HEK293 (cell line): ENCODE results near the gene MEX3A.

Experiments
- CTCF ChIA-PET: fragments of 350-600 bp; formaldehyde crosslinking; extraction: SDS; loops from one replicate; lab custom pipeline; 2021; ENCODE audit warnings: antibody characterized with exemption; lab: Yijun Ruan, JAX
- POLR2A ChIA-PET: fragments of 300-600 bp; formaldehyde crosslinking; extraction: SDS; loops from one replicate; lab custom pipeline; 2020; ENCODE audit warnings: antibody characterized with exemption, inconsistent platforms; lab: Yijun Ruan, JAX
- H3K27ac ChIP-seq: fragments of 200-500 bp; sonication (Bioruptor generic); 2 replicates; pipeline ENCODE4 v1.5.1; 2014; ENCODE audit warnings: low read depth, low read length, control low read depth, inconsistent platforms; ENCODE audit errors: extremely low read depth
- H3K36me3 ChIP-seq, 2 experiments: fragments of 200-500 bp in 1 of 2; sonication (Bioruptor generic) in 1 of 2; 1 replicate in 1 of 2; 2 replicates in 1 of 2; pipeline ENCODE4 v1.5.1; 2014 to 2017; ENCODE audit warnings: inconsistent platforms in 2 of 2, low read length in 2 of 2; ENCODE audit not compliant: control insufficient read depth in 2 of 2, insufficient read depth in 1 of 2
- H3K4me1 ChIP-seq: fragments of 200-500 bp; sonication (Bioruptor generic); 2 replicates; pipeline ENCODE4 v1.5.1; 2014; ENCODE audit warnings: mild to moderate bottlenecking, low read length, inconsistent platforms; ENCODE audit not compliant: control insufficient read depth, insufficient read depth
- H3K4me3 ChIP-seq: 2 replicates; pipeline ENCODE4 v1.5.1; 2011; ENCODE audit warnings: low read depth, mild to moderate bottlenecking, control low read depth, low read length, moderate library complexity
- H3K9me3 ChIP-seq: fragments of 200-500 bp; sonication (Bioruptor generic); 2 replicates; pipeline ENCODE4 v1.5.1; 2014; ENCODE audit warnings: low read depth, low read length, inconsistent platforms; ENCODE audit not compliant: control insufficient read depth, insufficient read depth
- FEZF1 ChIP-seq: fragments of 450-650 bp; formaldehyde crosslinking; IDR thresholded peaks from 2 replicates; pipeline ENCODE4 v1.5.1; 2016; ENCODE audit warnings: missing biosample characterization, missing genetic modification characterization
- GFI1B ChIP-seq: fragments of 450-650 bp; formaldehyde crosslinking; IDR thresholded peaks from 2 replicates; pipeline ENCODE4 v1.5.1; 2016; ENCODE audit warnings: missing biosample characterization, missing genetic modification characterization
- GLIS1 ChIP-seq: fragments of 450-650 bp; formaldehyde crosslinking; IDR thresholded peaks from 2 replicates; pipeline ENCODE4 v1.5.1; 2016; ENCODE audit warnings: missing biosample characterization, missing genetic modification characterization
- HOXA7 ChIP-seq: sonication (generic); formaldehyde crosslinking; IDR thresholded peaks from 2 replicates; pipeline ENCODE4 v1.8.1; 2022; ENCODE audit warnings: missing genetic modification reagents, borderline replicate concordance
- KLF17 ChIP-seq: fragments of 450-650 bp; formaldehyde crosslinking; IDR thresholded peaks from 2 replicates; pipeline ENCODE4 v1.5.1; 2016; ENCODE audit warnings: missing biosample characterization, missing genetic modification characterization
- KLF8 ChIP-seq: fragments of 450-650 bp; formaldehyde crosslinking; IDR thresholded peaks from 2 replicates; pipeline ENCODE4 v1.5.1; 2016; ENCODE audit warnings: missing biosample characterization, missing genetic modification characterization
- REST ChIP-seq: fragments of 450-650 bp; formaldehyde crosslinking; IDR thresholded peaks from 2 replicates; pipeline ENCODE4 v1.5.1; 2016; ENCODE audit warnings: missing biosample characterization, missing genetic modification characterization
- ZBTB44 ChIP-seq: fragments of 450-650 bp; IDR thresholded peaks from 2 replicates; pipeline ENCODE4 v1.5.1; 2018; ENCODE audit warnings: missing biosample characterization, mild to moderate bottlenecking, missing genetic modification characterization
- ZBTB7A ChIP-seq: fragments of 450-650 bp; formaldehyde crosslinking; IDR thresholded peaks from 2 replicates; pipeline ENCODE4 v1.5.1; 2016; ENCODE audit warnings: low read depth, missing biosample characterization, missing genetic modification characterization
- ZIC2 ChIP-seq: fragments of 450-650 bp; formaldehyde crosslinking; IDR thresholded peaks from 2 replicates; pipeline ENCODE4 v1.5.1; 2016; ENCODE audit warnings: missing biosample characterization, missing genetic modification characterization
- ZNF112 ChIP-seq: fragments of 450-650 bp; formaldehyde crosslinking; IDR thresholded peaks from 2 replicates; pipeline ENCODE4 v1.5.0; 2017; ENCODE audit warnings: missing biosample characterization, missing genetic modification characterization
- ZNF114 ChIP-seq: fragments of 450-650 bp; formaldehyde crosslinking; IDR thresholded peaks from 2 replicates; pipeline ENCODE4 v1.5.0; 2017; ENCODE audit warnings: missing biosample characterization, missing genetic modification characterization
- ZNF138 ChIP-seq: fragments of 450-650 bp; formaldehyde crosslinking; IDR thresholded peaks from 2 replicates; pipeline ENCODE4 v1.5.1; 2016; ENCODE audit warnings: missing biosample characterization, missing genetic modification characterization, borderline replicate concordance
- ZNF148 ChIP-seq: fragments of 450-650 bp; formaldehyde crosslinking; IDR thresholded peaks from 2 replicates; pipeline ENCODE4 v1.5.0; 2017; ENCODE audit warnings: missing biosample characterization, missing genetic modification characterization, borderline replicate concordance
- ZNF169 ChIP-seq: fragments of 450-650 bp; formaldehyde crosslinking; IDR thresholded peaks from 2 replicates; pipeline ENCODE4 v1.5.1; 2016; ENCODE audit warnings: missing biosample characterization, missing genetic modification characterization
- ZNF184 ChIP-seq: fragments of 450-650 bp; IDR thresholded peaks from 2 replicates; pipeline ENCODE4 v1.5.1; 2018; ENCODE audit warnings: missing biosample characterization, mild to moderate bottlenecking, missing genetic modification characterization
- ZNF239 ChIP-seq: fragments of 450-650 bp; formaldehyde crosslinking; IDR thresholded peaks from 2 replicates; pipeline ENCODE4 v1.5.1; 2016; ENCODE audit warnings: missing biosample characterization, missing genetic modification characterization
- ZNF350 ChIP-seq: fragments of 450-650 bp; formaldehyde crosslinking; IDR thresholded peaks from 2 replicates; pipeline ENCODE4 v1.5.0; 2017; ENCODE audit warnings: missing biosample characterization, mild to moderate bottlenecking, missing genetic modification characterization
- ZNF518A ChIP-seq: fragments of 450-650 bp; formaldehyde crosslinking; conservative IDR thresholded peaks from 2 replicates; pipeline ENCODE4 v1.5.1; 2016; ENCODE audit warnings: low read depth, missing biosample characterization, missing genetic modification characterization
- ZNF521 ChIP-seq: fragments of 450-650 bp; formaldehyde crosslinking; IDR thresholded peaks from 2 replicates; pipeline ENCODE4 v1.5.1; 2017; ENCODE audit warnings: missing biosample characterization, mild to moderate bottlenecking, missing genetic modification characterization
- ZNF626 ChIP-seq: fragments of 450-650 bp; sonication (Bioruptor Pico); formaldehyde crosslinking; IDR thresholded peaks from 2 replicates; pipeline ENCODE4 v1.5.1; 2018; ENCODE audit warnings: missing biosample characterization, missing genetic modification characterization, inconsistent platforms
- ZNF629 ChIP-seq: fragments of 450-650 bp; formaldehyde crosslinking; IDR thresholded peaks from 2 replicates; pipeline ENCODE4 v1.5.1; 2017; ENCODE audit warnings: missing biosample characterization, missing genetic modification characterization
- ZNF677 ChIP-seq: fragments of 450-650 bp; IDR thresholded peaks from 2 replicates; pipeline ENCODE4 v1.5.0; 2018; ENCODE audit warnings: missing biosample characterization, mild to moderate bottlenecking, missing genetic modification characterization, moderate library complexity
- ZNF707 ChIP-seq: fragments of 450-650 bp; formaldehyde crosslinking; IDR thresholded peaks from 2 replicates; pipeline ENCODE4 v1.5.1; 2016; ENCODE audit warnings: missing biosample characterization, missing genetic modification characterization
- ZNF843 ChIP-seq: fragments of 450-650 bp; formaldehyde crosslinking; IDR thresholded peaks from 2 replicates; pipeline ENCODE4 v1.5.1; 2016; ENCODE audit warnings: missing biosample characterization, missing genetic modification characterization

The MEX3A gene

GRCh38 chr1:156126043-156126629, 43.9 kb upstream of the MEX3A start:
- ChIA-PET POLR2A (interaction anchor here (0.5 to 5.8 kb wide), 5 partner anchors 11 to 277 kb away, joined by 3 to 61 read pairs (median 6); partner anchors contain the start of gene LMNA), CTCF (interaction anchor here (0.7 to 25.6 kb wide), 8 partner anchors 10 to 99 kb away, joined by 3 to 1029 read pairs (median 6); partner anchors contain the start of gene LMNA)
- Histone ChIP-seq H3K36me3 (peaks cover 6% of the 10 kb centered on the region in 2 experiments; a peak in 2 of 3 replicates), H3K4me3 (peak overlapping the region; percentile 15), H3K9me3 (no peaks in the 10 kb centered on the region), H3K4me1 (peaks cover 28% of the 10 kb centered on the region), H3K27ac (peak overlapping the region; percentile 40)
- TF ChIP-seq ZNF148 (no peak), ZNF169 (no peak), ZNF629 (tag by site-specific recombination) (0 out of 2 replicates have a peak, but pooled peaks have one; percentile 34), KLF8 (tag by site-specific recombination) (peak; percentile 35), ZBTB44 (tag by site-specific recombination) (no peak), HOXA7 (CRISPR knock-in tag) (no peak), ZNF184 (tag by site-specific recombination) (peak; percentile 38; the same call in 1 of the 2 replicates), KLF17 (peak; percentile 65), ZNF112 (tag by site-specific recombination) (no peak), REST (tag by site-specific recombination) (no peak), GLIS1 (tag by site-specific recombination) (no peak), ZNF518A (tag by site-specific recombination) (0 out of 2 replicates have a peak, but pooled peaks have one; percentile 26), ZBTB7A (tag by site-specific recombination) (no peak), ZNF677 (no peak), ZNF114 (no peak), ZNF521 (no peak), GFI1B (no peak), ZNF843 (tag by site-specific recombination) (no peak), ZIC2 (tag by site-specific recombination) (no peak), ZNF239 (tag by site-specific recombination) (no peak), ZNF707 (tag by site-specific recombination) (no peak), ZNF350 (no peak), ZNF626 (tag by site-specific recombination) (no peak), ZNF138 (tag by site-specific recombination) (no peak), FEZF1 (tag by site-specific recombination) (no peak)
